PC-3 (cell line): Measurements from ENCODE around the gene APBA2. TPM values are rescaled to one million over a fixed set of nuclear protein-coding genes. Genes with fewer than 3 reads are reported as not detected.

ENCODE experiments used
- ATAC-seq: fragments of 200-7000 bp; cut with Tn5 transposase; 2 replicates; pipeline ENCODE4 v1.9.1; 2020; ENCODE audit warnings: mild to moderate bottlenecking, moderate library complexity
- BruUV-seq: library from RNA; stranded (reverse); fragments of 400-500 nt; replicated peaks from 2 replicates; lab custom pipeline; 2021; lab: Mats Ljungman, UMichigan
- CTCF ChIA-PET: fragments of 300-600 bp; sonication (Branson Sonifier 250); formaldehyde crosslinking; loops from one replicate; lab custom pipeline; 2022; ENCODE audit warnings: antibody characterized with exemption; lab: Charles Lee
- POLR2A ChIA-PET: fragments of 300-600 bp; sonication (Branson Sonifier 250); formaldehyde crosslinking; loops from one replicate; lab custom pipeline; 2022; ENCODE audit warnings: antibody characterized with exemption; ENCODE audit not compliant: unreplicated experiment; lab: Charles Lee
- DNase-seq: peaks from one replicate; pipeline ENCODE4 v3.0.0-alpha.2; 2015
- H2AFZ ChIP-seq: fragments of 300-600 bp; sonication (generic); 2 replicates; pipeline ENCODE4 v1.6.0; 2016; ENCODE audit warnings: antibody characterized with exemption, low read length
- H3F3A ChIP-seq: fragments of 300-600 bp; sonication (generic); one replicate; pipeline ENCODE4 v1.6.0; 2017; ENCODE audit warnings: antibody characterized with exemption, low read length, control low read depth, mild to moderate bottlenecking; ENCODE audit not compliant: unreplicated experiment
- H3K27ac ChIP-seq: fragments of 300-600 bp; sonication (generic); 2 replicates; pipeline ENCODE4 v1.5.1; 2016; ENCODE audit warnings: mild to moderate bottlenecking, low read length
- H3K27me3 ChIP-seq: fragments of 300-600 bp; sonication (generic); 2 replicates; pipeline ENCODE4 v1.6.1; 2016; ENCODE audit warnings: low read length, mixed read lengths
- H3K36me3 ChIP-seq: fragments of 300-600 bp; sonication (generic); 2 replicates; pipeline ENCODE4 v1.6.1; 2016; ENCODE audit warnings: low read depth, mixed run types, low read length, mixed read lengths
- H3K4me1 ChIP-seq: fragments of 300-600 bp; sonication (generic); 2 replicates; pipeline ENCODE4 v1.5.1; 2016; ENCODE audit warnings: low read length; ENCODE audit not compliant: insufficient read depth
- H3K4me2 ChIP-seq: fragments of 300-600 bp; sonication (generic); 2 replicates; pipeline ENCODE4 v1.6.0; 2016; ENCODE audit warnings: low read length
- H3K4me3 ChIP-seq: fragments of 300-600 bp; sonication (generic); 2 replicates; pipeline ENCODE4 v1.5.1; 2016; ENCODE audit warnings: mild to moderate bottlenecking, low read length, mixed read lengths
- H3K79me2 ChIP-seq: fragments of 300-600 bp; sonication (generic); 2 replicates; pipeline ENCODE4 v1.6.1; 2017; ENCODE audit warnings: low read length, mixed read lengths
- H3K9ac ChIP-seq: fragments of 300-600 bp; sonication (generic); 2 replicates; pipeline ENCODE4 v1.6.0; 2016; ENCODE audit warnings: mild to moderate bottlenecking, low read length
- H3K9me2 ChIP-seq: fragments of 300-600 bp; sonication (generic); replicated peaks from 2 replicates; pipeline ENCODE4 v1.6.1; 2016; ENCODE audit warnings: mixed run types, low read length, mixed read lengths
- H3K9me3 ChIP-seq: fragments of 300-600 bp; sonication (generic); 2 replicates; pipeline ENCODE4 v1.6.1; 2016; ENCODE audit warnings: low read length, mixed read lengths
- H4K20me1 ChIP-seq: fragments of 300-600 bp; sonication (generic); 2 replicates; pipeline ENCODE4 v1.6.1; 2016; ENCODE audit warnings: low read length, mixed read lengths
- CTCF ChIP-seq: fragments of 300-600 bp; sonication (generic); conservative IDR thresholded peaks from 2 replicates; pipeline ENCODE4 v1.5.1; 2017; ENCODE audit warnings: antibody characterized with exemption, low read depth, mild to moderate bottlenecking, low read length
- EZH2 ChIP-seq: fragments of 300-600 bp; sonication (generic); IDR thresholded peaks from one replicate; pipeline ENCODE4 v1.6.1; 2017; ENCODE audit warnings: antibody characterized with exemption, mild to moderate bottlenecking, low read length; ENCODE audit not compliant: unreplicated experiment
- EZH2phosphoT487 ChIP-seq: fragments of 300-600 bp; sonication (generic); IDR thresholded peaks from 2 replicates; pipeline ENCODE4 v1.6.1; 2018; ENCODE audit warnings: mild to moderate bottlenecking, antibody characterized with exemption, low read length, borderline replicate concordance
- intact Hi-C: fragments of 100-400 bp; cut with micrococcal nuclease; formaldehyde crosslinking; loops from 2 replicates; pipeline ENCODE4 v1.9.0; 2023
- total RNA-seq: library from RNA; depleted of rRNA; stranded (reverse); fragments of >200 nt; gene quantifications from 2 replicates; pipeline ENCODE4 v1.2.3, GENCODE V29; 2014

APBA2 gene
- total RNA-seq, 1 experiment from 2014 or later, result 61.7 TPM

- no peak overlapping the region for H3K4me3 ChIP-seq
- H3K4me2 ChIP-seq, result no peak overlapping the region
- H3K27me3 ChIP-seq, result no peaks in the 10 kb centered on the region
- no peak for ATAC-seq
- ChIA-PET CTCF (no interaction called here), POLR2A (no interaction called here)
- H3F3A ChIP-seq, result no peaks in the 10 kb centered on the region
- TF ChIP-seq CTCF, result no peak
- TF ChIP-seq EZH2, result no peak
- TF ChIP-seq EZH2phosphoT487, result no peak
- no peaks in the 10 kb centered on the region for H3K79me2 ChIP-seq
- intact Hi-C loops, result no loop called here
- H3K9me3 ChIP-seq, result no peaks in the 10 kb centered on the region
- no TSS peak for BruUV-seq
- no peak for DNase-seq
- H3K9ac ChIP-seq, result no peak overlapping the region
- H2AFZ ChIP-seq, result no peak overlapping the region
- no peaks in the 10 kb centered on the region for H3K9me2 ChIP-seq
- H3K36me3 ChIP-seq, result no peaks in the 10 kb centered on the region
- no peaks in the 10 kb centered on the region for H4K20me1 ChIP-seq
- H3K4me1 ChIP-seq, result no peaks in the 10 kb centered on the region
- H3K27ac ChIP-seq, result no peak overlapping the region
Measured at GRCh38 chr15:29083161-29083560, 197.4 kb downstream of the APBA2 start.

- intact Hi-C loops, result no loop called here
- DNase-seq (no peak), ATAC-seq (no peak)
- Histone ChIP-seq H3K27ac (no peak overlapping the region), H3K9ac (no peak overlapping the region), H3K9me2 (no peaks in the 10 kb centered on the region), H4K20me1 (no peaks in the 10 kb centered on the region), H3K4me3 (no peak overlapping the region), H3F3A (no peaks in the 10 kb centered on the region), H3K79me2 (no peaks in the 10 kb centered on the region), H3K36me3 (no peaks in the 10 kb centered on the region), H3K27me3 (no peaks in the 10 kb centered on the region), H2AFZ (no peak overlapping the region), H3K9me3 (no peaks in the 10 kb centered on the region), H3K4me1 (no peaks in the 10 kb centered on the region), H3K4me2 (no peak overlapping the region)
- TF ChIP-seq EZH2phosphoT487 (no peak), EZH2 (no peak), CTCF (no peak)
- ChIA-PET CTCF (no interaction called here), POLR2A (no interaction called here)
- no TSS peak for BruUV-seq
Measured at GRCh38 chr15:29083858-29084257, 198.1 kb downstream of the APBA2 start.

- DNase-seq, result no peak
- CTCF ChIA-PET, result no interaction called here
Measured at GRCh38 chr15:29086001-29086400, 200.2 kb downstream of the APBA2 start.

More at GRCh38 chr15:29086001-29086400, 200.2 kb downstream of the APBA2 start:
- no peak overlapping the region for H3K4me2 ChIP-seq
- H4K20me1 ChIP-seq, result no peaks in the 10 kb centered on the region
- H3K27me3 ChIP-seq, result no peaks in the 10 kb centered on the region
- no peak overlapping the region for H3K9ac ChIP-seq
- no peaks in the 10 kb centered on the region for H3K9me3 ChIP-seq
- H3K27ac ChIP-seq, result no peak overlapping the region
- no peaks in the 10 kb centered on the region for H3K9me2 ChIP-seq
- intact Hi-C loops, result loop anchor here (5.0 kb wide), 1 partner anchor 204 kb away; no protein-coding TSS in a partner anchor
- BruUV-seq, result no TSS peak
- H3K79me2 ChIP-seq, result no peaks in the 10 kb centered on the region
- no peaks in the 10 kb centered on the region for H3K36me3 ChIP-seq
- POLR2A ChIA-PET, result no interaction called here
- H3F3A ChIP-seq, result no peaks in the 10 kb centered on the region
- no peak overlapping the region for H3K4me3 ChIP-seq
- ATAC-seq, result no peak
- H2AFZ ChIP-seq, result no peak overlapping the region
- TF ChIP-seq EZH2 (no peak), CTCF (no peak), EZH2phosphoT487 (no peak)
- no peaks in the 10 kb centered on the region for H3K4me1 ChIP-seq
